Measurements from ENCODE around the gene TSPY9.
"Not testable (repeated sequence)": the region's sequence is repeated elsewhere in the genome, so short reads cannot be mapped to it uniquely, and the experiment has no call there.

TSPY9 gene

GRCh38 chrY:9486967-9487366 is at the start of gene TSPY9:
TSS of gene TSPY9 (plus strand) at chrY:9487267. CDS start at chrY:9487313, 46 bp downstream.
- not testable (repeated sequence) for H3K36me3 ChIP-seq (ENCODE audit: insufficient read depth, low read length); H3K79me2 ChIP-seq (ENCODE audit: insufficient read depth, low read length); H4K20me1 ChIP-seq (ENCODE audit: insufficient read depth, low read length, poor library complexity, severe bottlenecking); H3K9me2 ChIP-seq (replicated peaks; ENCODE audit: low read depth, low read length); H3K27me3 ChIP-seq (ENCODE audit: insufficient read depth, low read length, poor library complexity, severe bottlenecking); H3K9me3 ChIP-seq (ENCODE audit: insufficient read depth, low read depth, low read length); H2AFZ ChIP-seq (ENCODE audit: low read length); H3K4me3 ChIP-seq (ENCODE audit: low read length, poor library complexity, severe bottlenecking); H3K4me1 ChIP-seq (ENCODE audit: insufficient read depth, low read length, poor library complexity, severe bottlenecking); H3K9ac ChIP-seq (ENCODE audit: low read depth, low read length, poor library complexity, severe bottlenecking); H3F3A ChIP-seq (ENCODE audit: low read depth); H3K4me2 ChIP-seq (ENCODE audit: low read depth, low read length, poor library complexity, severe bottlenecking)

DNA sequence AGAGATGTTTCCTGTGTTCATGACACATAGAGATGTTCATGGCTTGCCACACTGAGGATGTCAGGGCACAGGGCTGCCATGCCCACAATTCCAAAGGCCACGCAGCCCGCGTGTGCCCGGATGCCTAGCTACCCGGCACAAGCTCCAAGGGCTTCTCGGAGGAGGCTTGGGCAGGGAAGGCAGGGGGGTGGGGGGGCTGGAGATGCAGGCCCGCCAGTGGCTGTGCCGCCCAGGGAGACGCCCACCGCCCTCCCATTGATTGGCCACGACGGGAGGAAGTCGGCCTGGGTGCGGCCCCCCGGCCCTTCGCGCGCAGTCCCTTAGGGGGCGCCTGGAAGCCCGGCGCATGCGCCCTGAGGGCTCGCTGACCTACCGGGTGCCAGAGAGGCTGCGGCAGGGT is 20.4 kb upstream of the TSPY9 start, which contains the start of gene TSPY1:
Gene TSPY1 (plus strand): TSS at position 301 of the 400 bp plus-strand sequence. CDS start 46 bp downstream, at position 347.
- H3K36me3 ChIP-seq (ENCODE audit: insufficient read depth, low read length); H3K4me3 ChIP-seq (ENCODE audit: low read length, poor library complexity, severe bottlenecking); H3K79me2 ChIP-seq (ENCODE audit: insufficient read depth, low read length); H3K4me1 ChIP-seq (ENCODE audit: insufficient read depth, low read length, poor library complexity, severe bottlenecking); H3K9ac ChIP-seq (ENCODE audit: low read depth, low read length, poor library complexity, severe bottlenecking); H3K4me2 ChIP-seq (ENCODE audit: low read depth, low read length, poor library complexity, severe bottlenecking); H2AFZ ChIP-seq (ENCODE audit: low read length); H3K9me3 ChIP-seq (ENCODE audit: insufficient read depth, low read depth, low read length); H3K27me3 ChIP-seq (ENCODE audit: insufficient read depth, low read length, poor library complexity, severe bottlenecking); H3F3A ChIP-seq (ENCODE audit: low read depth); H4K20me1 ChIP-seq (ENCODE audit: insufficient read depth, low read length, poor library complexity, severe bottlenecking); H3K9me2 ChIP-seq (replicated peaks; ENCODE audit: low read depth, low read length): not testable (repeated sequence)

DNA sequence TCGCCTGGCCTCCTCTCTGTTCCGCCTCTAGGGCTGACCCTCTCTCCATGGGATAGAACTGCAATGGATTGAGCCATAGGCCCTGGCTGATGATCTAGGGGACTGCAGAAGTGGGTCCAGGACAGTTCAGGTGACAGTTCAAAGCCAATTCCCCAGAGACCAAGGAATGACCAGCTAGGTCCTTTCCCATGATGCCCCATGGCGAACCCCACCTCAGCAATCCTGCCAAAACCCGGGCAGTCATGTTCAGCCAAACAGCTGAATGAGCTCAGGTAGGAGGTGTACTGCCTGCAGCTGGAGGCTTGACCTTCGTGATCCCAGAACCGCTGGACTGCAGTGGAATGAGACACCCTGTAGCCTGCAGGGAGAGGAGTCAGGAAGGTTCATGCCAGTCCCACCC is 17.3 kb downstream of the TSPY9 start:
- H3K9me2 ChIP-seq (replicated peaks; ENCODE audit: low read depth, low read length); H3K9me3 ChIP-seq (ENCODE audit: insufficient read depth, low read depth, low read length); H3K36me3 ChIP-seq (ENCODE audit: insufficient read depth, low read length); H3K4me1 ChIP-seq (ENCODE audit: insufficient read depth, low read length, poor library complexity, severe bottlenecking); H3F3A ChIP-seq (ENCODE audit: low read depth); H4K20me1 ChIP-seq (ENCODE audit: insufficient read depth, low read length, poor library complexity, severe bottlenecking); H3K79me2 ChIP-seq (ENCODE audit: insufficient read depth, low read length); H2AFZ ChIP-seq (ENCODE audit: low read length); H3K9ac ChIP-seq (ENCODE audit: low read depth, low read length, poor library complexity, severe bottlenecking); H3K4me2 ChIP-seq (ENCODE audit: low read depth, low read length, poor library complexity, severe bottlenecking); H3K4me3 ChIP-seq (ENCODE audit: low read length, poor library complexity, severe bottlenecking); H3K27me3 ChIP-seq (ENCODE audit: insufficient read depth, low read length, poor library complexity, severe bottlenecking): not testable (repeated sequence)

GRCh38 chrY:9516287-9516686 is 29.2 kb downstream of the TSPY9 start:
- not testable (repeated sequence) for H3K4me3 ChIP-seq (ENCODE audit: low read length, poor library complexity, severe bottlenecking); H2AFZ ChIP-seq (ENCODE audit: low read length); H3K9ac ChIP-seq (ENCODE audit: low read depth, low read length, poor library complexity, severe bottlenecking); H3K36me3 ChIP-seq (ENCODE audit: insufficient read depth, low read length); H3K4me2 ChIP-seq (ENCODE audit: low read depth, low read length, poor library complexity, severe bottlenecking); H3K79me2 ChIP-seq (ENCODE audit: insufficient read depth, low read length); H3K4me1 ChIP-seq (ENCODE audit: insufficient read depth, low read length, poor library complexity, severe bottlenecking); H4K20me1 ChIP-seq (ENCODE audit: insufficient read depth, low read length, poor library complexity, severe bottlenecking); H3K27me3 ChIP-seq (ENCODE audit: insufficient read depth, low read length, poor library complexity, severe bottlenecking); H3K9me2 ChIP-seq (replicated peaks; ENCODE audit: low read depth, low read length); H3K9me3 ChIP-seq (ENCODE audit: insufficient read depth, low read depth, low read length); H3F3A ChIP-seq (ENCODE audit: low read depth)

DNA sequence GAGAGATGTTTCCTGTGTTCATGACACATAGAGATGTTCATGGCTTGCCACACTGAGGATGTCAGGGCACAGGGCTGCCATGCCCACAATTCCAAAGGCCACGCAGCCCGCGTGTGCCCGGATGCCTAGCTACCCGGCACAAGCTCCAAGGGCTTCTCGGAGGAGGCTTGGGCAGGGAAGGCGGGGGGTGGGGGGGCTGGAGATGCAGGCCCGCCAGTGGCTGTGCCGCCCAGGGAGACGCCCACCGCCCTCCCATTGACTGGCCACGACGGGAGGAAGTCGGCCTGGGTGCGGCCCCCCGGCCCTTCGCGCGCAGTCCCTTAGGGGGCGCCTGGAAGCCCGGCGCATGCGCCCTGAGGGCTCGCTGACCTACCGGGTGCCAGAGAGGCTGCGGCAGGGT is 40.5 kb downstream of the TSPY9 start, which contains the start of gene TSPY10:
Gene TSPY10 (plus strand): TSS at position 301 of the 400 bp plus-strand sequence. CDS start 46 bp downstream, at position 347.
- H3K4me2 ChIP-seq (ENCODE audit: low read depth, low read length, poor library complexity, severe bottlenecking); H3K27me3 ChIP-seq (ENCODE audit: insufficient read depth, low read length, poor library complexity, severe bottlenecking); H3K4me3 ChIP-seq (ENCODE audit: low read length, poor library complexity, severe bottlenecking); H3K9ac ChIP-seq (ENCODE audit: low read depth, low read length, poor library complexity, severe bottlenecking); H3K79me2 ChIP-seq (ENCODE audit: insufficient read depth, low read length); H3K9me3 ChIP-seq (ENCODE audit: insufficient read depth, low read depth, low read length); H3K4me1 ChIP-seq (ENCODE audit: insufficient read depth, low read length, poor library complexity, severe bottlenecking); H3K36me3 ChIP-seq (ENCODE audit: insufficient read depth, low read length); H3K9me2 ChIP-seq (replicated peaks; ENCODE audit: low read depth, low read length); H3F3A ChIP-seq (ENCODE audit: low read depth); H4K20me1 ChIP-seq (ENCODE audit: insufficient read depth, low read length, poor library complexity, severe bottlenecking); H2AFZ ChIP-seq (ENCODE audit: low read length): not testable (repeated sequence)
